ENCODE results near the gene MVP. TPM values are rescaled to one million over a fixed set of nuclear protein-coding genes. Genes with fewer than 3 reads are reported as not detected.

Gene MVP
- total RNA-seq, 1 experiment from 2014 or later, result 27.3 TPM

DNA sequence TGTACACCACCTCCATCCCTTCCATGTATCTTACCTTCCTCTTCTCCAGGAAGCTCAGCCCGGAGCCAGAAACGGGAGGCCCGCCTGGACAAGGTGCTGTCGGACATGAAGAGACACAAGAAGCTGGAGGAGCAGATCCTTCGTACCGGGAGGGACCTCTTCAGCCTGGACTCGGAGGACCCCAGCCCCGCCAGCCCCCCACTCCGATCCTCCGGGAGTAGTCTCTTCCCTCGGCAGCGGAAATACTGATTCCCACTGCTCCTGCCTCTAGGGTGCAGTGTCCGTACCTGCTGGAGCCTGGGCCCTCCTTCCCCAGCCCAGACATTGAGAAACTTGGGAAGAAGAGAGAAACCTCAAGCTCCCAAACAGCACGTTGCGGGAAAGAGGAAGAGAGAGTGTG, 756 bp upstream of the MVP start:
- H3K4me1 ChIP-seq (ENCODE audit: insufficient read depth, low read length), result peaks cover 62% of the 10 kb centered on the region
- ATAC-seq (no peak), DNase-seq (no peak)
- intact Hi-C loops (cut with micrococcal nuclease), result loop anchor here (5.0 kb wide), 2 partner anchors 43 to 203 kb away; partner anchors contain the start of genes C16orf92 and CDIPT
- H3K36me3 ChIP-seq (ENCODE audit: low read depth, low read length), result no peaks in the 10 kb centered on the region; the same call in none of the 2 replicates
- H3K9me2 ChIP-seq (replicated peaks; ENCODE audit: low read length), result no peaks in the 10 kb centered on the region
- POLR2A ChIA-PET (ENCODE audit: unreplicated experiment), result interaction anchor here (0.8 kb wide), 1 partner anchor 11 kb away, joined by 3 read pairs; no protein-coding TSS in a partner anchor
- CTCF ChIA-PET, result interaction anchor here (1.0 to 2.7 kb wide), 3 partner anchors 23 to 80 kb away, joined by 5 to 9 read pairs (median 8); partner anchors contain the start of gene SEZ6L2
- no peak overlapping the region for H3K27ac ChIP-seq (ENCODE audit: low read length)
- H3K79me2 ChIP-seq (ENCODE audit: low read length), result peaks cover 38% of the 10 kb centered on the region
- H3K9me3 ChIP-seq (ENCODE audit: low read length), result no peaks in the 10 kb centered on the region
- H3F3A ChIP-seq (ENCODE audit: low read length, unreplicated experiment), result peaks cover 3% of the 10 kb centered on the region
- H3K4me3 ChIP-seq (ENCODE audit: low read length), result peak overlapping the region; percentile 76
- no peaks in the 10 kb centered on the region for H4K20me1 ChIP-seq (ENCODE audit: low read length)
- TF ChIP-seq, protein P1, sequence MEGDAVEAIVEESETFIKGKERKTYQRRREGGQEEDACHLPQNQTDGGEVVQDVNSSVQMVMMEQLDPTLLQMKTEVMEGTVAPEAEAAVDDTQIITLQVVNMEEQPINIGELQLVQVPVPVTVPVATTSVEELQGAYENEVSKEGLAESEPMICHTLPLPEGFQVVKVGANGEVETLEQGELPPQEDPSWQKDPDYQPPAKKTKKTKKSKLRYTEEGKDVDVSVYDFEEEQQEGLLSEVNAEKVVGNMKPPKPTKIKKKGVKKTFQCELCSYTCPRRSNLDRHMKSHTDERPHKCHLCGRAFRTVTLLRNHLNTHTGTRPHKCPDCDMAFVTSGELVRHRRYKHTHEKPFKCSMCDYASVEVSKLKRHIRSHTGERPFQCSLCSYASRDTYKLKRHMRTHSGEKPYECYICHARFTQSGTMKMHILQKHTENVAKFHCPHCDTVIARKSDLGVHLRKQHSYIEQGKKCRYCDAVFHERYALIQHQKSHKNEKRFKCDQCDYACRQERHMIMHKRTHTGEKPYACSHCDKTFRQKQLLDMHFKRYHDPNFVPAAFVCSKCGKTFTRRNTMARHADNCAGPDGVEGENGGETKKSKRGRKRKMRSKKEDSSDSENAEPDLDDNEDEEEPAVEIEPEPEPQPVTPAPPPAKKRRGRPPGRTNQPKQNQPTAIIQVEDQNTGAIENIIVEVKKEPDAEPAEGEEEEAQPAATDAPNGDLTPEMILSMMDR (conservative IDR thresholded peaks at IDR 0.05; ENCODE audit: low read depth, low read length), result peak; percentile 49
- no peak for TF ChIP-seq EZH2 (IDR thresholded peaks at IDR 0.05; ENCODE audit: low read length, unreplicated experiment)
- no TSS peak for BruUV-seq (replicated peaks)
- no peaks in the 10 kb centered on the region for H3K27me3 ChIP-seq (ENCODE audit: low read length)
- no peak overlapping the region for H2AFZ ChIP-seq (ENCODE audit: low read length)
- no peak overlapping the region for H3K9ac ChIP-seq (ENCODE audit: low read length)
- H3K4me2 ChIP-seq (ENCODE audit: low read length), result peak overlapping the region; percentile 92

DNA sequence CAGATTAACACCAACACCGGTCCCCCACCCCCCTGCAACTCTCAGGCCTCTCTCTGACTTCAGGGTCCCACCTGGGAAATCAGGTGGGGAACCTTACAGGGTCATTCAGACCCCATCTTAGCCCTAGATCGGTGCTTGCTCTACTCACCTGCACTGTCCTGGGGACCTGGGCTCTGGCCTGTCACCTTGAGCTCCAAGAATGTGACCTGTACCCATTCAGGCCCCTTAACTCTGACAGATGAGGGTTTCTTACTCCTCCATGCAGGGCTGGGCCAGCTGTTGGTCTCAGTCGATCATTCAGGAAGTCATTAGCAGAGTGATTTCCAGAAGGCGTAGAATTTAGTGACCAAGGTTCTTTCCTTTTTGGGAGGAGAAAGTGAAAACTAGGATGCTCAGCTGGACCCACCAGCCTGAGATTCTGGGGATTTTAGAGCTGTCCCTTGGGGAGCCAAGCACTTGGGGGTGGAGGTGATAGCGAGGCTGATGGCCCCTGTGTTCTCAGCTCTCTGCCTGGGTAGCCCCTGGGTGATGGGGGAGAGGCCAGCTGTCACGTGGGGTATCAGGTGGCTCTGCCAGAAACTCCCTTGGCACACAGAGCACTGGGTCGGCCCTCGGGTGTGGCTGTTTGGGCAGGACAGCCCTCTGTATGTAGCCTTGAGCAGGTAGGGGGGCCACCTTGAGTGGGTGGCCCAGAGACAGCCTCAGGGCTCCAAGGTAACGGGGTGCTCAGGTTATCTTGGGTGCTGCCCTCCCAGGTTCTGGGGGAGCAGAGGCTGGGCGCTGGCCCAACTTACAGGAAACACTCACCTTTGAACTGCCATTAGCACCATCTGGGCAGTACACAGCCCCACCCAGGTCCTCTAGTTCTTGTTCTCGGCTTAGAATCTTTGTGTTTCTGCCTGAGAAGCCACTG, 724 bp downstream of the MVP start:
- Histone ChIP-seq H3K9me2 (replicated peaks; ENCODE audit: low read length) (no peaks in the 10 kb centered on the region), H3K36me3 (ENCODE audit: low read depth, low read length) (no peaks in the 10 kb centered on the region; the same call in none of the 2 replicates), H3K27ac (ENCODE audit: low read length) (peak overlapping the region; percentile 62), H3K9ac (ENCODE audit: low read length) (peak overlapping the region; percentile 56), H2AFZ (ENCODE audit: low read length) (no peak overlapping the region), H3K27me3 (ENCODE audit: low read length) (no peaks in the 10 kb centered on the region), H3K79me2 (ENCODE audit: low read length) (peaks cover 38% of the 10 kb centered on the region), H3K4me1 (ENCODE audit: insufficient read depth, low read length) (peaks cover 69% of the 10 kb centered on the region), H3F3A (ENCODE audit: low read length, unreplicated experiment) (peaks cover 3% of the 10 kb centered on the region), H3K4me3 (ENCODE audit: low read length) (peak overlapping the region; percentile 76), H3K9me3 (ENCODE audit: low read length) (no peaks in the 10 kb centered on the region), H3K4me2 (ENCODE audit: low read length) (peak overlapping the region; percentile 92), H4K20me1 (ENCODE audit: low read length) (no peaks in the 10 kb centered on the region)
- CTCF ChIA-PET, result interaction anchor here (0.6 to 2.7 kb wide), 6 partner anchors 22 to 102 kb away, joined by 5 to 9 read pairs (median 6); partner anchors contain the start of gene SEZ6L2
- TF ChIP-seq, protein P1 (conservative IDR thresholded peaks at IDR 0.05; ENCODE audit: low read depth, low read length), result no peak
- ATAC-seq (peak; percentile 28), DNase-seq (peak; percentile 27)
- POLR2A ChIA-PET (ENCODE audit: unreplicated experiment), result no interaction called here
- BruUV-seq (replicated peaks), result TSS peak; percentile 75
- intact Hi-C loops (cut with micrococcal nuclease), result no loop called here

DNA sequence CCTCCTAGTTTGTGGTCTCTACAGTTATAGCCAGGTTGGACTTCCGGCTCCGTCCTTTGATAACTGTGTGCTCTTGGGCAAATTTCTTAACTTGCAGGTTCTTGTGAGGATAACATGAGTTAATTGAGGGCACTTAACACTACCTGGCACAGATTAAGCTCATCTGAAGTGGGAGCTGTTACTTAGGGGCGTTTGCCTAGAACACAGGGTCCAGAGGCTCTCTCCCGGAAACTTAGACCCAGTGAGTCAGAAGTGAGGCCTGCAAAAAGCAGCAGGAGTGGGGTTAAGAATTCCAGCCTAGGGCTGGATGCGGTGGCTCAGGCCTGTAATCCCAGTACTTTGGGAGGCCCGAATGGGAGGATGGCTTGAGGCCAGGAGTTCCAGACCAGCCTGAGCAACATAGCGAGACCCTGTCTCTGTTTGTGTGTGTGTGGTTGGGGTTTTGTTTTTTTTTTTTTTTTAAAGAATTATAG, 1.4 kb downstream of the MVP start:
- H3K79me2 ChIP-seq (ENCODE audit: low read length), result peaks cover 35% of the 10 kb centered on the region
- peak overlapping the region; percentile 62 for H3K27ac ChIP-seq (ENCODE audit: low read length)
- ATAC-seq (peak; percentile 10; the same call in 1 of the 2 replicates), DNase-seq (peak; percentile 50)
- intact Hi-C loops (cut with micrococcal nuclease), result no loop called here
- H2AFZ ChIP-seq (ENCODE audit: low read length), result no peak overlapping the region
- peaks cover 3% of the 10 kb centered on the region for H3F3A ChIP-seq (ENCODE audit: low read length, unreplicated experiment)
- POLR2A ChIA-PET (ENCODE audit: unreplicated experiment), result no interaction called here
- H3K4me1 ChIP-seq (ENCODE audit: insufficient read depth, low read length), result peaks cover 73% of the 10 kb centered on the region
- H3K4me3 ChIP-seq (ENCODE audit: low read length), result peak overlapping the region; percentile 76; the same call in 1 of the 2 replicates
- H4K20me1 ChIP-seq (ENCODE audit: low read length), result no peaks in the 10 kb centered on the region
- no TSS peak for BruUV-seq (replicated peaks)
- no peaks in the 10 kb centered on the region; the same call in none of the 2 replicates for H3K36me3 ChIP-seq (ENCODE audit: low read depth, low read length)
- no peaks in the 10 kb centered on the region for H3K9me3 ChIP-seq (ENCODE audit: low read length)
- CTCF ChIA-PET, result interaction anchor here (0.8 to 1.0 kb wide), 2 partner anchors 27 to 77 kb away, joined by 6 to 7 read pairs; partner anchors contain the start of gene SEZ6L2
- TF ChIP-seq, protein P1 (conservative IDR thresholded peaks at IDR 0.05; ENCODE audit: low read depth, low read length), result no peak
- no peak for TF ChIP-seq EZH2phosphoT487 (IDR thresholded peaks at IDR 0.05; ENCODE audit: borderline replicate concordance, low read length)
- no peak for TF ChIP-seq EZH2 (IDR thresholded peaks at IDR 0.05; ENCODE audit: low read length, unreplicated experiment)
- H3K4me2 ChIP-seq (ENCODE audit: low read length), result peak overlapping the region; percentile 92
- H3K27me3 ChIP-seq (ENCODE audit: low read length), result no peaks in the 10 kb centered on the region
- no peaks in the 10 kb centered on the region for H3K9me2 ChIP-seq (replicated peaks; ENCODE audit: low read length)
- H3K9ac ChIP-seq (ENCODE audit: low read length), result peak overlapping the region; percentile 56
